Lung (tissue), 12 donors: ENCODE data around the gene RASL10B. TPM values are rescaled to one million over a fixed set of nuclear protein-coding genes. Genes with fewer than 3 reads are reported as not detected.

Experiments
- ATAC-seq: fragments of 200-7000 bp; cut with Tn5 transposase; one replicate; pipeline ENCODE4 v1.9.1; 2020; ENCODE audit warnings: moderate number of reproducible peaks; ENCODE audit not compliant: insufficient read depth, low FRiP score
- DNase-seq, 3 donors: peaks; one replicate each; pipeline ENCODE4 v3.0.0-alpha.2; 2013 to 2017
- H3K27ac ChIP-seq, 2 donors: one replicate each; pipeline ENCODE4 v1.5.1; 2013; ENCODE audit warnings: mild to moderate bottlenecking in 2 of 2, moderate library complexity in 2 of 2, control low read depth in 1 of 2, inconsistent platforms in 1 of 2, low read depth in 1 of 2, low read length in 1 of 2
- H3K27me3 ChIP-seq, 3 donors: one replicate each; pipeline ENCODE4 v1.5.1; 2013; ENCODE audit warnings: low read length in 2 of 3; ENCODE audit not compliant: control insufficient read depth in 3 of 3, insufficient read depth in 3 of 3
- H3K36me3 ChIP-seq, 4 donors: one replicate each; pipeline ENCODE4 v1.5.1; 2013; ENCODE audit warnings: low read length in 4 of 4, mild to moderate bottlenecking in 1 of 4, moderate library complexity in 1 of 4; ENCODE audit not compliant: control insufficient read depth in 4 of 4, insufficient read depth in 4 of 4
- H3K4me1 ChIP-seq, 5 donors: one replicate each; pipeline ENCODE4 v1.5.1; 2013; ENCODE audit warnings: low read length in 5 of 5, mild to moderate bottlenecking in 2 of 5, moderate library complexity in 1 of 5; ENCODE audit not compliant: control insufficient read depth in 5 of 5, insufficient read depth in 5 of 5
- H3K4me3 ChIP-seq: one replicate; pipeline ENCODE4 v1.5.1; 2013; ENCODE audit warnings: mild to moderate bottlenecking, control low read depth, moderate library complexity
- H3K9ac ChIP-seq, 2 donors: one replicate each; pipeline ENCODE4 v1.5.1; 2013; ENCODE audit warnings: low read length in 2 of 2, control low read depth in 1 of 2; ENCODE audit not compliant: insufficient read depth in 1 of 2
- H3K9me3 ChIP-seq, 4 donors: one replicate each; pipeline ENCODE4 v1.5.1; 2013; ENCODE audit warnings: low read length in 3 of 4, mild to moderate bottlenecking in 1 of 4, moderate library complexity in 1 of 4; ENCODE audit not compliant: control insufficient read depth in 4 of 4, insufficient read depth in 3 of 4
- WGBS, 2 donors: extraction: QIAGEN DNeasy Blood & Tissue Kit; methylation state at CpG; one replicate each; pipeline ENCODE4 v1.1.7; 2013; 5-methylcytosine and 5-hydroxymethylcytosine counted together
- polyA plus RNA-seq, 2 donors: library from polyadenylated mRNA; stranded (reverse); fragments of 200-250 nt; gene quantifications; one replicate each; pipeline ENCODE4 v1.2.1, GENCODE V29; 2013
- total RNA-seq, 2 donors: library from RNA; depleted of rRNA in 1 of 2; stranded (reverse); fragments of >200 nt in 1 of 2; gene quantifications; one replicate each; pipeline ENCODE4 v1.2.1, GENCODE V29; 2014 to 2021
- TF ChIP-seq, protein P1 (sequence below): IDR thresholded peaks from 2 replicates; pipeline ENCODE4 v1.5.1; 2012; ENCODE audit warnings: mild to moderate bottlenecking; ENCODE audit errors: control extremely low read depth, extremely low read depth
- donor health status: control.
- donor health status: control.
- donor health status: Bipolar disorder and iron deficiency.
- donor health status: healthy.
- donor health status: DM: yes; HTN: yes; CAD: no.

The RASL10B gene
- total and polyA plus RNA-seq, 4 donors: 0.57 to 1.00 (median 0.80) TPM; not detected in 1

DNA sequence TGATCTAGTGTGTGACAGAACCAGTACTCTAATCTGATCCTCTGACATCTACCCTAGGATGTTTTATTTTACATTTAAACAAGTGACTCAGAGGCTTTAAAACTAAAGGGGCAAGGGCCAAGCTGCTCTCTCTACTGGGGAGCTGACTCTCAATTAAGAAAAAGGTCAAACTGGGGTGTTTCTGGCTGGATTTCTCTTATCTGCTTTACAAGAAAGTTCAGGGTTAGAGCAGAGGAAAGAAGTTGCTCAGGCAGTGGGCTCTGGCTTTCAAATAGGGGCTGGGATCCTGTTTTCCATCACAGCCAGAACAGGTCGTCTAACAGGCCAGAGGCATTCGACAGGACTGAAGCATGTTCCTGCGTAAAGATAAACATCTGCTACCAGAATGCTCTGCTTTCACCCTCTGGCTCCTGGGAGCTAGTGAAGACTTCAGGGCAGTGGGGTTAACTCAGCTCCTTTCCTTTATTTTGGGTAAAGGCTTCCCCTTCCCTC is 55.5 kb downstream of the RASL10B start:
- Histone ChIP-seq H3K9ac (no peak overlapping the region), H3K4me1 (peaks cover 0 to 17% (median 7%) of the 10 kb centered on the region in 5 donors), H3K9me3 (no peaks in the 10 kb centered on the region), H3K27me3 (peaks cover 0 to 9% (median 0%) of the 10 kb centered on the region in 3 donors), H3K4me3 (no peak overlapping the region), H3K36me3 (no peaks in the 10 kb centered on the region), H3K27ac (peak overlapping the region in 1 of 2 donors; percentile 77)
- DNase-seq (no peak), ATAC-seq (no peak)
- TF ChIP-seq, protein P1, sequence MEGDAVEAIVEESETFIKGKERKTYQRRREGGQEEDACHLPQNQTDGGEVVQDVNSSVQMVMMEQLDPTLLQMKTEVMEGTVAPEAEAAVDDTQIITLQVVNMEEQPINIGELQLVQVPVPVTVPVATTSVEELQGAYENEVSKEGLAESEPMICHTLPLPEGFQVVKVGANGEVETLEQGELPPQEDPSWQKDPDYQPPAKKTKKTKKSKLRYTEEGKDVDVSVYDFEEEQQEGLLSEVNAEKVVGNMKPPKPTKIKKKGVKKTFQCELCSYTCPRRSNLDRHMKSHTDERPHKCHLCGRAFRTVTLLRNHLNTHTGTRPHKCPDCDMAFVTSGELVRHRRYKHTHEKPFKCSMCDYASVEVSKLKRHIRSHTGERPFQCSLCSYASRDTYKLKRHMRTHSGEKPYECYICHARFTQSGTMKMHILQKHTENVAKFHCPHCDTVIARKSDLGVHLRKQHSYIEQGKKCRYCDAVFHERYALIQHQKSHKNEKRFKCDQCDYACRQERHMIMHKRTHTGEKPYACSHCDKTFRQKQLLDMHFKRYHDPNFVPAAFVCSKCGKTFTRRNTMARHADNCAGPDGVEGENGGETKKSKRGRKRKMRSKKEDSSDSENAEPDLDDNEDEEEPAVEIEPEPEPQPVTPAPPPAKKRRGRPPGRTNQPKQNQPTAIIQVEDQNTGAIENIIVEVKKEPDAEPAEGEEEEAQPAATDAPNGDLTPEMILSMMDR: no peak
- WGBS, 2 donors: 36% methylated on average over 3 of the region's 3 CpGs

DNA sequence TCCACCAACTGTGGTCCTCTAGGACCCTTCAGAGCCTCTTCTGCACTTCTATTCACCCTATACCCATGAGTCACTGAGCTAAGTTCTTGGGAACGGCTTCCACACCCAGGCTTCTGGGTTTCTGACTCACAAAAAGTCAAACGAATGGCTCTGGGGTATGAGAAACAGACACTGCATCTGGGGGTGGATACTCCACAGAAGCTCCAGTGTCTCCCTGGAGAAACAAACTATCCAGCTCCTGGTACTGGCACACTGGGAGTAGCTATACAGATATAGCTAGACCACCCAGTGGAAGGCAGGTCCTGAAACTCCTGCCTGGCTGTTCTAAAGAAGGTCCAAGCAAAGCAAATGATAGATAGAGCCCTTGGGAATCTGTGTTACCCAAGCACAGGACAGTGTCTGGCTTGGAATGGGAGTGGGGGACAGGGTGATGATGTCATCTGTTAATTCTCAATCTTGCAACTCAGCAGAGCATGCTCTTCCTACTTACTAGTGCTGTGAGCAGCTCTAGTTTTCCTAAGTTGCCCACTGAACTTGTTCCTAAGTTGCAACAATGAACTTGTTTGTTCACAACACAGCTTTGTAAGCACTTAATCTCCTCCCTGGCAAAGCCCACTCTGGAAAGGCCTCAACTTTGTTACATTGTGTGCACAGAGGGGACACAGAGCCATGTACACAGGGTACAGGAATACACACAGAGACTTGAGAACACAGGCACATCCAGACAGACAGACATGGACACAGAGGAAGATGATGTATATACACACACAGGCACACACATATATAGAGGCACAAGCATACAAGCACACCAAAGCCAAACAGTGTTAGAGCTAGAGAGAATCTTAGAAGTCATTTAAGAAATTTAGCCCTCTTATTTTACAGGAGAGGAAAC is 57.3 kb downstream of the RASL10B start:
- no peak overlapping the region for H3K9ac ChIP-seq
- ATAC-seq (peak; percentile 71), DNase-seq (no peak)
- peak overlapping the region in 1 of 2 donors; percentile 62 for H3K27ac ChIP-seq
- no peaks in the 10 kb centered on the region for H3K36me3 ChIP-seq
- peaks cover 0 to 25% (median 16%) of the 10 kb centered on the region in 3 donors for H3K27me3 ChIP-seq
- no peaks in the 10 kb centered on the region for H3K9me3 ChIP-seq
- H3K4me1 ChIP-seq: peaks cover 0 to 21% (median 3%) of the 10 kb centered on the region in 5 donors
- no peak overlapping the region for H3K4me3 ChIP-seq
- 55 to 77% methylated on average over 2 of the region's 2 CpGs for WGBS, 2 donors
- TF ChIP-seq, protein P1: no peak

DNA sequence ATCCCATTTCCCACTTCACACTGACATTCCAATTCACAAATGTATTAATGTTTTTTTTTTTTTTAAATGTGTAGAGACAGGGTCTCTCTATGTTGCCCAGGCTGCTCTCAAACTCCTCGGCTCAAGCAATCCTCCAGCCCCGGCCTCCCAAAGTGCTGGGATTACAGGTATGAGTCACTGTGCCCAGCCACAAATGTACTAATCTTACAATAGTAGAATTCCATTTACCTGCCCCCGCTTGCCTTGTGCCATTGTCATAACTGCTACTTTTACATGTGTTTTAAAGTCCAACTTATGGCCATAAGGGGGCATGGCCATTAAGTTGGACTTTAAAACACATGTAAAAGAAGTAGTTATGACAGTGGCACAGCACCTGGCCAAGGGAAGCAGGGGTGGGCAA is 59.4 kb downstream of the RASL10B start:
- Histone ChIP-seq H3K27me3 (peaks cover 0 to 40% (median 33%) of the 10 kb centered on the region in 3 donors), H3K27ac (no peak overlapping the region), H3K4me3 (no peak overlapping the region), H3K4me1 (peaks cover 0 to 13% (median 7%) of the 10 kb centered on the region in 5 donors), H3K36me3 (no peaks in the 10 kb centered on the region), H3K9ac (no peak overlapping the region), H3K9me3 (no peaks in the 10 kb centered on the region)
- DNase-seq: no peak
- WGBS, 2 donors: 92 to 96% methylated on average over 3 of the region's 3 CpGs
- no peak for ATAC-seq
- TF ChIP-seq, protein P1: no peak
